CD4-positive, alpha-beta T cell treated with Interleukin-10 for 1 hour (primary cell): ENCODE measurements around the gene LBHD2.

ENCODE experiments used
- DNase-seq: peaks from one replicate; pipeline ENCODE4 v3.0.0-alpha.2; 2020

Gene LBHD2

GRCh38 chr14:103134919-103135318 lies 50.9 kb downstream of the LBHD2 start:
- DNase-seq = no peak

- DNase-seq = no peak
These were observed 51.6 kb downstream of the LBHD2 start for GRCh38 chr14:103135333-103136260.

- DNase-seq = no peak
These were observed 52.6 kb downstream of the LBHD2 start for GRCh38 chr14:103136388-103137271.

- DNase-seq = no peak
These were observed 53.8 kb downstream of the LBHD2 start for GRCh38 chr14:103137689-103138300.

- DNase-seq = no peak
These were observed 54.5 kb downstream of the LBHD2 start for GRCh38 chr14:103138301-103139131.

- no peak for DNase-seq
These were observed 55.4 kb downstream of the LBHD2 start for GRCh38 chr14:103139132-103140025.
